Type B pancreatic cell (in vitro differentiated cells): ENCODE measurements around the gene NME2. TPM values are rescaled to one million over a fixed set of nuclear protein-coding genes. Genes with fewer than 3 reads are reported as not detected.

Source experiments
- DNase-seq: peaks from one replicate; pipeline ENCODE4 v3.0.0; 2021; ENCODE audit warnings: mixed read lengths; ENCODE audit not compliant: unreplicated experiment; ENCODE audit errors: extremely low spot score
- H3K27ac Mint-ChIP-seq: 2 replicates; pipeline ENCODE4 v1.8.0; 2021; ENCODE audit warnings: mild to moderate bottlenecking, mixed read lengths
- H3K27me3 Mint-ChIP-seq: 2 replicates; pipeline ENCODE4 v1.8.0; 2021; ENCODE audit warnings: mixed read lengths
- H3K36me3 Mint-ChIP-seq: 2 replicates; pipeline ENCODE4 v1.8.0; 2021; ENCODE audit warnings: mixed read lengths
- H3K4me1 Mint-ChIP-seq: one replicate; pipeline ENCODE4 v1.8.0; 2021; ENCODE audit warnings: mixed read lengths; ENCODE audit not compliant: unreplicated experiment
- H3K4me3 Mint-ChIP-seq: 2 replicates; pipeline ENCODE4 v1.8.0; 2021; ENCODE audit warnings: mild to moderate bottlenecking, mixed read lengths
- H3K9me3 Mint-ChIP-seq: 2 replicates; pipeline ENCODE4 v1.8.0; 2021; ENCODE audit warnings: mixed read lengths
- CTCF ChIP-seq: fragments of 200-600 bp; sonication (generic); conservative IDR thresholded peaks from 2 replicates; pipeline ENCODE4 v1.5.0; 2021; ENCODE audit warnings: antibody characterized with exemption, mild to moderate bottlenecking
- total RNA-seq: library from RNA; stranded (reverse); gene quantifications from 2 replicates; pipeline ENCODE4 v1.2.1, GENCODE V29; 2021; ENCODE audit warnings: low replicate concordance

The NME2 gene
- total RNA-seq, 1 donor from 2014 or later = 481 TPM

- H3K27ac Mint-ChIP-seq = no peak overlapping the region
- H3K4me1 Mint-ChIP-seq = peaks cover 7% of the 10 kb centered on the region
- H3K9me3 Mint-ChIP-seq = no peaks in the 10 kb centered on the region
- peaks cover 12% of the 10 kb centered on the region for H3K36me3 Mint-ChIP-seq
- no peak for DNase-seq
- H3K27me3 Mint-ChIP-seq = no peaks in the 10 kb centered on the region
- H3K4me3 Mint-ChIP-seq = no peak overlapping the region
- no peak for TF ChIP-seq CTCF
Measured at GRCh38 chr17:51154176-51154575, 12.0 kb upstream of the NME2 start.

GRCh38 chr17:51155416-51155815 is 10.8 kb upstream of the NME2 start:
- Mint-ChIP-seq H3K27me3 (no peaks in the 10 kb centered on the region), H3K27ac (no peak overlapping the region), H3K4me3 (peak overlapping the region; percentile 61), H3K36me3 (peaks cover 19% of the 10 kb centered on the region), H3K9me3 (no peaks in the 10 kb centered on the region), H3K4me1 (peaks cover 7% of the 10 kb centered on the region)
- DNase-seq = no peak
- no peak for TF ChIP-seq CTCF

GRCh38 chr17:51159604-51160003 is 6.6 kb upstream of the NME2 start:
- H3K27me3 Mint-ChIP-seq = no peaks in the 10 kb centered on the region
- DNase-seq = no peak
- H3K4me1 Mint-ChIP-seq = peaks cover 7% of the 10 kb centered on the region
- H3K9me3 Mint-ChIP-seq = no peaks in the 10 kb centered on the region
- TF ChIP-seq CTCF = no peak
- no peak overlapping the region for H3K4me3 Mint-ChIP-seq
- H3K36me3 Mint-ChIP-seq = peaks cover 27% of the 10 kb centered on the region
- no peak overlapping the region for H3K27ac Mint-ChIP-seq

- H3K36me3 Mint-ChIP-seq = peaks cover 22% of the 10 kb centered on the region
- no peaks in the 10 kb centered on the region for H3K9me3 Mint-ChIP-seq
- no peak overlapping the region for H3K27ac Mint-ChIP-seq
- peaks cover 12% of the 10 kb centered on the region for H3K4me1 Mint-ChIP-seq
- DNase-seq = no peak
- H3K4me3 Mint-ChIP-seq = no peak overlapping the region
- H3K27me3 Mint-ChIP-seq = no peaks in the 10 kb centered on the region
- no peak for TF ChIP-seq CTCF
Measured at GRCh38 chr17:51161541-51161940, 4.7 kb upstream of the NME2 start.

GRCh38 chr17:51164911-51165679 is 1.1 kb upstream of the NME2 start:
- no peak for DNase-seq
- no peak for TF ChIP-seq CTCF
- peak overlapping the region; percentile 94 for H3K27ac Mint-ChIP-seq
- H3K27me3 Mint-ChIP-seq = no peaks in the 10 kb centered on the region
- H3K4me3 Mint-ChIP-seq = peak overlapping the region; percentile 94
- no peaks in the 10 kb centered on the region for H3K9me3 Mint-ChIP-seq
- peaks cover 20% of the 10 kb centered on the region for H3K4me1 Mint-ChIP-seq
- peaks cover 21% of the 10 kb centered on the region for H3K36me3 Mint-ChIP-seq
